ENCODE data around the gene PLEKHA5.
"Not testable (repeated sequence)": the region's sequence is repeated elsewhere in the genome, so short reads cannot be mapped to it uniquely, and the experiment has no call there.

Gene PLEKHA5

GRCh38 chr12:19203539-19204506, 74.3 kb downstream of the PLEKHA5 start:
- no peak for DNase-seq

- no peak for DNase-seq
These were observed 75.6 kb downstream of the PLEKHA5 start for GRCh38 chr12:19205120-19205519.

- DNase-seq: no peak
These were observed 77.1 kb downstream of the PLEKHA5 start for GRCh38 chr12:19206493-19207077.

GRCh38 chr12:19208456-19208855, 78.9 kb downstream of the PLEKHA5 start:
- DNase-seq: no peak

- no peak for DNase-seq
These were observed 80.1 kb downstream of the PLEKHA5 start for GRCh38 chr12:19209661-19210060.

- DNase-seq: no peak
These were observed 82.3 kb downstream of the PLEKHA5 start for GRCh38 chr12:19211802-19212201.

- DNase-seq: no peak
These were observed 82.7 kb downstream of the PLEKHA5 start for GRCh38 chr12:19212245-19212644.

- DNase-seq: no peak
These were observed 84.5 kb downstream of the PLEKHA5 start for GRCh38 chr12:19214020-19214419.

GRCh38 chr12:19215115-19215514, 85.6 kb downstream of the PLEKHA5 start:
- DNase-seq: no peak

GRCh38 chr12:19217446-19217845, 87.9 kb downstream of the PLEKHA5 start:
- no peak for DNase-seq

GRCh38 chr12:19220205-19220604, 90.7 kb downstream of the PLEKHA5 start:
- DNase-seq: no peak

- no peak for DNase-seq
These were observed 91.4 kb downstream of the PLEKHA5 start for GRCh38 chr12:19220852-19221466.

- DNase-seq: no peak
These were observed 93.0 kb downstream of the PLEKHA5 start for GRCh38 chr12:19222558-19222957.

- DNase-seq: peak; percentile 4 to 22
These were observed 93.5 kb downstream of the PLEKHA5 start for GRCh38 chr12:19223018-19223417.

- no peak for DNase-seq
These were observed 94.2 kb downstream of the PLEKHA5 start for GRCh38 chr12:19223695-19224094.

- DNase-seq: no peak
These were observed 95.2 kb downstream of the PLEKHA5 start for GRCh38 chr12:19224746-19225145.

- no peak for DNase-seq
These were observed 97.8 kb downstream of the PLEKHA5 start for GRCh38 chr12:19227190-19227879.

GRCh38 chr12:19227880-19228210, 98.3 kb downstream of the PLEKHA5 start:
- DNase-seq: no peak

GRCh38 chr12:19229021-19229420, 99.5 kb downstream of the PLEKHA5 start:
- DNase-seq: not testable (repeated sequence)

GRCh38 chr12:19230299-19230866, 100.8 kb downstream of the PLEKHA5 start:
- no peak for DNase-seq

GRCh38 chr12:19230896-19231295, 101.4 kb downstream of the PLEKHA5 start:
- no peak for DNase-seq

- peak; percentile 56 to 61 for DNase-seq
These were observed 104.7 kb downstream of the PLEKHA5 start for GRCh38 chr12:19234171-19234704.
